Hippocampal formation (tissue), 2 donors: Measurements from ENCODE around the gene ACTL8.

ENCODE experiments used
- DNase-seq, 2 donors: peaks; one replicate each; lab custom pipeline; 2025; lab: John Stamatoyannopoulos, UW

ACTL8 gene

GRCh38 chr1:17805869-17806684, 50.9 kb downstream of the ACTL8 start:
- DNase-seq: no peak

DNA sequence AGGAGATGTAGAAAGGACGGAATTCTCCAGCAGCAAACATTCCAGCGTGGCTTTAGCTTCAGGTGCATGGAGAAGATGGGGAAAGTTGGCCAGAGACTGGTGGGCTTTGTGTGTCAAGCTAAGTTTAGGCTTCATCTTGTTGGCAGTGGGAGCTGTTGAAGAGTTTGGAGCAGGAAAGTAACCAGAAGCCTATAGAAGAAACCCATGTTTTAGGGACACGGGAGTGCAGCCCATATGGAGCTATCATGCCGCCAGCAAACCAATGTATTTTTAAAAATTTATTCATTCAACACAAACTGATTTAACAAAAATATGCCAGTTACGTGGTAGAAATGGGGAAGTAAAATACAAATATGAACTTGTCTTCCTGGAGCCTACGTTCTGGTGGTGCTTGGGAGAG, 53.7 kb downstream of the ACTL8 start:
- DNase-seq: no peak

DNA sequence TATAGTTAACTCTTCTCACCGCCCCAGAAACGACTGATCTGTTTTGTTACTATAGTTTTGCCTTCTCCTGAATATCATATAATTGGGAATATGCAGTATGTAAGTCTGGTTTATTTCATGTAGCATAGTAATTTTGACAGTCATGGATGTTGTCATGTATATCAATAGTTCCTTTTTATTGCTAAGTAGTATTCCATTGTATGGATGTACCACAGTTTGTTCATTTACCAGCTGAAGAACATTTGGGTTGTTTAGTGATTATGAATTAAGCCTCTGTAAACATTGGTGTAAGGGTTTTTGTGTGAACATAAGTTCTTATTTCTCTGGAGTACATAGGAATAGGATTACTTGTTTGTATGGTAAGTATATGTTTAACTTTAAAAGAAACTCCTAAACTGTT, 55.5 kb downstream of the ACTL8 start:
- no peak for DNase-seq

DNA sequence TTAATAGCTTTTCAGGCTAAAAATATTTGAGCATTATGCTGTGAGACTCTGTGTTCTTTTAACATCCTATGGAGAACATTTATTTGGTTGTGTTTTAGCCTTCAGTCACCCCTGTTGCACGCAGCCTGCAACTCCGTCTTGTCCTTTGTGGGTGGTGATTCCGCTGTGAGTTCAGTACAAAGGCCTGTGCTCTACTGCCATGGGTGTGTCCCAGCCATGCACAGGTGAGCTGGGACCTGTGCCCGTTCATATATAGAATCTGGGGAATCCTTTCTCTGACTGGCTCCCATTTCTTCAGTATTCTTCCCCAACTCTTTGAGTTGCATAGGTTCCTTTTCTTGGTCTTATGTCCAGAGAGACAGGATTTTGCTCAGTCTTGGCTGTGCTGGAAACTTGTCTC, 61.4 kb downstream of the ACTL8 start:
- no peak for DNase-seq

DNA sequence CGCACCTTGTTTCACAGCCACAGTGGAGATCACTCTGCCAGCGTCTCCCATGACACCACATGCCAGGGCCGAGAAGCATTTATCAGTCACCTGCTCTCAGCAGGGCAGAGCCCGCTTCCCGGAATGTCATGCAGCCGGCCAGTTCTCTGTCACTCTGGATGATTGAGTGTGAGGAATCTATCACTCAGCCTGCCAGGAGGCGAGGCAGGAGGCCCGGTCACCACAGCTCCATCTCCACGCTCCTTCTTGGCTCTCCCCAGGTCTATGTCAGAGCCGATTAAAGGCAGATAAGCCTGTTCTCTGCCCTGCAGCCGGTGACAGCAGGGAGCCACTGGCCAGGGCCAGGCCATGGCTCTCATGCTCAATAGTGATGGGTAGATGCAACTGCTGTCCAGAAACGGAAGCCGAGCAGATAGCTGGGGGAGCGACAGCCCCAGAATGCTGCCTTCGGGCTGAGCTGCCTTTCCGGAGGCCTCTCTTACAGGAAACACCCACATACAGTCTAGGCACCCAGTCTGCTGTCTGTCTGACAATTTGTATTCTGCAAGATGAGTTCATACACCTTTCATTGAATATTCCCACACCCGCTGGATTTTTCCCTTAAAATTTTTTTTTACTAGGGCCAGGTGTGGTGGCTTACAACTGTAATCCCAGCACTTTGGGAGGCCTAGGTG, 64.1 kb downstream of the ACTL8 start:
- no peak for DNase-seq

DNA sequence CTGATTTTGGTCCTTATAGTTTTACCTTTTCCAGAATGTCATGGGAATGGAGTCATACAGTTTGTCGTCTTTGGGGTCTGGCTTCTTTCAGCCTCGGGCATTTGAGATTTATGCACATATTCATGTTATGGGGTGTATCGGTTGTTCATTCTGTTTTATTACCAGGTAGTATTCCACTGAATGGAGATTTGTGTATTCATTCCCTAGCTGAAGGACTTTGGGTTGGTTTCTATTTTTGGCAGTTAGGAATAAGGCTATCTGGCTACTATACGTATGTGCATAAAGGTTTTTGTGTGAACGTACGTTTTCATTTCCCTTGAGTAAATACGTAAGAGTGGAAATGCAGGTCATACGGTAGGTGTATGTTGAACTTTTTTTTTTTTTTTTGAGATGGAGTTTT, 65.1 kb downstream of the ACTL8 start:
- DNase-seq: no peak

- DNase-seq: no peak
Measured at GRCh38 chr1:17822741-17823426, 67.8 kb downstream of the ACTL8 start.

GRCh38 chr1:17825273-17826164, 70.4 kb downstream of the ACTL8 start:
- DNase-seq: no peak

- no peak for DNase-seq
Measured at GRCh38 chr1:17826165-17826488, 71.0 kb downstream of the ACTL8 start.

DNA sequence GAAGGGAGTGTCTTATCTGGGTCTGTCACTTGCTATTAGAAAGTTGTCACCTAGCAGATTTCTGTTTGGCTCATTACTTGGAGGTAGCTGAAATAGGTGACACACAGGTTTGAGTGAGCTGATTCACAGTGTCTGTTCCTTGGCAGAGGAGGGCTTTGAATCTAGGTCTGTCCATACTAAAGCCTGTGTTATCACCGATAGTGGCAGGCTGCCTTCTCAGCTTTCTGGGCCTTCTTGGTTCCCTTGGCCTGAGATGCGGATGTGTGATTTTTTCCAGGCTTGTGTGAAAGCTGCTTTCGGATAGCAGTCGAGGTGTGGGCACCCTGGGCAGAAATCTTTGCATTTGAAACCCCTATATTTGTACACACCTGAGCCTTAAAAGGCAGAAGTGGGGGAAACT, 73.9 kb downstream of the ACTL8 start:
- no peak for DNase-seq

DNA sequence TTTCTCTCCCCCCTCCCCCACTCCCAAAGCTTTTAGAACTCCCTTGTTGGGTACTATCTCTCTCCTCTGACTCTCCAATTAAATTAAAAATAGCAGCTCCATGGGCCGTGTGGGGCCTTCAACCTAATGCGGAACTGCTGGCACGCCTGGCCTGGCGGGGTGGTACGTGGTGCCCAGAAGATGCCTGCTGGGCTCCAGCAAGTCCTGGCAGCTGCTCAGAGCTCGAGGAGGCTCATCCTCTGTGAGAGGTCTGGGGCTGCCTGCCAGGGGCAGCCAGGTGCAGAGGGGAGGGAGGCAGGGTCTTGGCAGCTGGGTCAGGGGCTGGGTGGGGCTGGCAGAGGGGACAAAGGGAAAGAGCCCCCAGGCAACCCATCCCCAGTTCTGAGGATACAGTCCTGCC, 74.4 kb downstream of the ACTL8 start:
- DNase-seq: no peak

GRCh38 chr1:17831597-17831996, 76.5 kb downstream of the ACTL8 start:
- no peak for DNase-seq

- no peak for DNase-seq
Measured at GRCh38 chr1:17833661-17834501, 78.7 kb downstream of the ACTL8 start.

GRCh38 chr1:17834561-17835100, 79.5 kb downstream of the ACTL8 start:
- no peak for DNase-seq

GRCh38 chr1:17837233-17838030, 82.3 kb downstream of the ACTL8 start:
- no peak for DNase-seq

DNA sequence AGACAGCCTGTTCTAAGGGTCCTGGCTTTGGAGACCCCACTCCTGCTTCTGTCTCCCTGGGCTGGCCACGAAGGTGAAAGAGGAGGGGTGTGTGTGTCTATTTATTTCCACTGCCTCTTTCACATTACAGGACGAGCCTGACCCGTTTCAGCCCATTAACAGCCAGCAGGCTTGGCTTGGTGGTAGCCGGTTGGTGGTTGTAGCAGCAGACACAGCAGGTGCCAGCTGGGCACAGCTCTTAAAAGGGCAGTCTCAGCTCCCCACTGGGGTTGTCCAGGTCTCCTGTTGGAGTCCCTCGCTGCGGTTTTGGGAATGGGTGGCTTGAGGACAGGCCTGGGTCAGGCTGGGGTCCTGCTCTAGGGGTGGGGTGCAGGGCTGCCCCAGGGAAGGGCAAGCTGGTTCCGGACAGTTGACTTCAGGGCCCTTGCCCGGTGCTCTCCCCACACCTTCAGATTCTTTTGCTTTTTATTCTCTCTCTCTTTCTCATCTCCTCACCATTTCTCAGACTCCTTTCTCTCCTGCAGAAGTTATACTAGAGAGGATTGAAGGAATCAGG, 84.6 kb downstream of the ACTL8 start:
- no peak for DNase-seq

DNA sequence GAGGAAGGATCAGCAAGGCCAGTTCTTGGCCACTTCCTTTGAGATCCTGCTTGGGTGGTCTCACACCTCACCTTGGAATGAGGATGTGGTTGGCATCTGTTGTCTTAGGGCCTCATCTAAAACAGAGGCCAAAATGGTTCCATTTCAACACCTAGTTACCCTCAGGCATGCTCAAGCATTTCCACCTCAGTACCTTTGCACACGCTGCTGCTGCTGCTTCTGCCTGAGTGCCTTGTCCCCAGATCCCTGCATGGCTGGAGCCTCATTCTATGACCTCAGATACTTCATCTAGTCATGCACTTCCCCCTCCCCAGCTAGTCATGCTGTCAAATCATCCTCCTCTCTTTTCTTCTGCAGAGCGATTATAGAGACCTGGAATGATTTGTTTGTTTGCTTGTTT, 86.8 kb downstream of the ACTL8 start:
- no peak for DNase-seq

- DNase-seq: no peak
Measured at GRCh38 chr1:17842686-17843085, 87.6 kb downstream of the ACTL8 start.

DNA sequence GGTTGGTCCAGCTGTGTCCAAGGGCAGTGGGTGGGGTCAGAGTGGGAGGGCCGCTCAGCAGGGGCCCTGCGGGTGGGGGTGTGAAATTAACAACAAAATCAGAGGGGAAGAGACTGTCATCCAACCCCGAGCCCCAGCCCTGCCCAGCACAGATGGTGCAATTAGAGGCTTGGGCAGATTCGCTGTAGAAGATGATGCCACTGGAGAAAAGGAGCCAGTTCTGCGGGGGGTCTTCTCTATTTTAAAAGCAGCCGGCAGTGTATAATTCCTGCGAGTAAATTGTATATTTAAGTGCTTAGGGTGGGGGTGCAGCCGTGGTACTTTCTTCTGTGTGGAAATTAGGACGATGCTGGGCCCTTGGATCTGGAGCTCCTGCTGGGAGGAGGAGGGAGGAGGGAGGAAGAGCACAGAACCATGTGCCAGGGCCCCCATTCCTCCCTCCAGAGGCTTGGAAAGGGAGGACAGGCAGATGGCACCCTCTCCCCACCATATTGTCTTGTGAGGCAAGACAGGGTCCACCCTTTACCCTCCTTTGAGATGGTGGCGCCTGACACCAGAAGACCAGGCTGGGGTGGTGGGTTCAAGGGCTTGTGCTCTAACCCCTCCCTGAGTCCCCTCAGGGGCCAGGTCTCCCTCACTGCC, 89.2 kb downstream of the ACTL8 start:
- DNase-seq: no peak
